IMR-90 (cell line): Measurements from ENCODE around the gene FGR. TPM values are rescaled to one million over a fixed set of nuclear protein-coding genes. Genes with fewer than 3 reads are reported as not detected.

Experiments
- ATAC-seq: fragments of 200-7000 bp; cut with Tn5 transposase; 2 replicates; pipeline ENCODE4 v1.9.1; 2020; ENCODE audit warnings: low read depth, mild to moderate bottlenecking, moderate library complexity
- BruUV-seq: library from RNA; stranded (reverse); fragments of 400-500 nt; replicated peaks from 2 replicates; lab custom pipeline; 2021; lab: Mats Ljungman, UMichigan
- CTCF ChIA-PET: fragments of 300-600 bp; formaldehyde crosslinking; extraction: SDS; loops from one replicate; lab custom pipeline; 2021; ENCODE audit warnings: antibody characterized with exemption; lab: Yijun Ruan, JAX
- POLR2A ChIA-PET: fragments of 300-600 bp; sonication (Branson Sonifier 250); formaldehyde crosslinking; loops from one replicate; lab custom pipeline; 2022; ENCODE audit warnings: antibody characterized with exemption; ENCODE audit not compliant: unreplicated experiment; lab: Charles Lee
- DNase-seq: peaks from one replicate; pipeline ENCODE4 v3.0.0; 2013
- H2AFZ ChIP-seq: replicated peaks from 2 replicates; pipeline ENCODE3; 2013; ENCODE audit warnings: low read length, mild to moderate bottlenecking; ENCODE audit not compliant: poor library complexity
- H2AK5ac ChIP-seq: 2 replicates; pipeline ENCODE4 v1.6.1; 2013; ENCODE audit warnings: low read depth, low read length, inconsistent platforms
- H2AK9ac ChIP-seq: replicated peaks from 2 replicates; pipeline ENCODE3; 2013; ENCODE audit warnings: mild to moderate bottlenecking, low read depth, low read length, moderate library complexity; ENCODE audit not compliant: poor library complexity
- H2BK120ac ChIP-seq: 2 replicates; pipeline ENCODE4 v1.6.1; 2013; ENCODE audit warnings: low read depth, low read length, inconsistent platforms
- H2BK15ac ChIP-seq: 3 replicates; pipeline ENCODE4 v1.6.1; 2013; ENCODE audit warnings: low read depth, low read length, inconsistent platforms
- H2BK20ac ChIP-seq: 2 replicates; pipeline ENCODE4 v1.6.1; 2013; ENCODE audit warnings: low read depth, mild to moderate bottlenecking, inconsistent platforms, low read length, moderate library complexity
- H2BK5ac ChIP-seq: 2 replicates; pipeline ENCODE4 v1.6.1; 2013; ENCODE audit warnings: mild to moderate bottlenecking, low read depth, low read length, inconsistent platforms; ENCODE audit not compliant: poor library complexity, severe bottlenecking
- H3K14ac ChIP-seq: replicated peaks from 2 replicates; pipeline ENCODE4 v1.6.1; 2013; ENCODE audit warnings: low read depth, low read length, inconsistent platforms
- H3K18ac ChIP-seq: 2 replicates; pipeline ENCODE4 v1.6.1; 2013; ENCODE audit warnings: low read depth, low read length, control low read depth
- H3K23ac ChIP-seq: 2 replicates; pipeline ENCODE4 v1.6.1; 2013; ENCODE audit warnings: low read depth, low read length, inconsistent platforms
- H3K27ac ChIP-seq: 2 replicates; pipeline ENCODE4 v1.5.1; 2013; ENCODE audit warnings: mild to moderate bottlenecking, control low read depth, low read length; ENCODE audit not compliant: insufficient read depth
- H3K27me3 ChIP-seq: 2 replicates; pipeline ENCODE4 v1.6.1; 2013; ENCODE audit warnings: low read length; ENCODE audit not compliant: control insufficient read depth, insufficient read depth
- H3K36me3 ChIP-seq: 2 replicates; pipeline ENCODE4 v1.6.1; 2013; ENCODE audit warnings: low read length, mixed read lengths; ENCODE audit not compliant: control insufficient read depth, insufficient read depth
- H3K4ac ChIP-seq: 2 replicates; pipeline ENCODE4 v1.6.1; 2013; ENCODE audit warnings: low read depth, low read length, inconsistent platforms
- H3K4me1 ChIP-seq: 2 replicates; pipeline ENCODE4 v1.6.1; 2013; ENCODE audit warnings: low read length, mixed read lengths; ENCODE audit not compliant: control insufficient read depth, insufficient read depth
- H3K4me2 ChIP-seq: 2 replicates; pipeline ENCODE4 v1.6.1; 2013; ENCODE audit warnings: low read depth, mild to moderate bottlenecking, control low read depth, low read length, moderate library complexity
- H3K4me3 ChIP-seq: 2 replicates; pipeline ENCODE4 v1.5.1; 2013; ENCODE audit warnings: low read depth, mild to moderate bottlenecking, control low read depth, low read length, moderate library complexity; ENCODE audit not compliant: insufficient read depth
- H3K56ac ChIP-seq: 2 replicates; pipeline ENCODE4 v1.6.1; 2013; ENCODE audit warnings: low read length, inconsistent platforms; ENCODE audit not compliant: insufficient read depth; ENCODE audit errors: extremely low read depth
- H3K79me1 ChIP-seq, 2 experiments: 2 replicates each; pipeline ENCODE4 v1.6.1; 2013; ENCODE audit warnings: low read length in 2 of 2, inconsistent platforms in 1 of 2, low read depth in 1 of 2
- H3K9ac ChIP-seq: 2 replicates; pipeline ENCODE4 v1.6.1; 2013; ENCODE audit warnings: low read depth, low read length, control low read depth
- H3K9me1 ChIP-seq: 2 replicates; pipeline ENCODE4 v1.6.1; 2013; ENCODE audit warnings: low read length, inconsistent platforms; ENCODE audit not compliant: insufficient read depth
- H3K9me3 ChIP-seq: 2 replicates; pipeline ENCODE4 v1.6.1; 2013; ENCODE audit warnings: low read length; ENCODE audit not compliant: control insufficient read depth, insufficient read depth
- H4K20me1 ChIP-seq: 2 replicates; pipeline ENCODE4 v1.6.1; 2013; ENCODE audit warnings: low read length, inconsistent platforms; ENCODE audit not compliant: insufficient read depth
- H4K5ac ChIP-seq: 2 replicates; pipeline ENCODE4 v1.6.1; 2013; ENCODE audit warnings: mild to moderate bottlenecking, low read depth, low read length, control low read depth
- H4K8ac ChIP-seq, 2 experiments: 2 replicates each; pipeline ENCODE4 v1.6.1; 2013; ENCODE audit warnings: low read depth in 2 of 2, low read length in 2 of 2, control low read depth in 1 of 2, inconsistent platforms in 1 of 2
- H4K91ac ChIP-seq: 2 replicates; pipeline ENCODE4 v1.6.1; 2013; ENCODE audit warnings: low read depth, low read length, inconsistent platforms; ENCODE audit not compliant: insufficient read depth
- CEBPB ChIP-seq: IDR thresholded peaks from 2 replicates; pipeline ENCODE4 v1.6.1; 2012; ENCODE audit warnings: low read depth, low read length, improper control_type of control experiment
- CHD1 ChIP-seq: IDR thresholded peaks from 2 replicates; pipeline ENCODE4 v1.6.1; 2012; ENCODE audit warnings: low read depth, low read length, improper control_type of control experiment
- FOS ChIP-seq: fragments of 150-350 bp; IDR thresholded peaks from 2 replicates; pipeline ENCODE4 v1.6.1; 2016; ENCODE audit warnings: low read depth, low read length
- MAFK ChIP-seq: IDR thresholded peaks from 2 replicates; pipeline ENCODE4 v1.6.1; 2012; ENCODE audit warnings: low read depth, low read length, improper control_type of control experiment
- MXI1 ChIP-seq: IDR thresholded peaks from 2 replicates; pipeline ENCODE4 v1.6.1; 2012; ENCODE audit warnings: low read depth, mild to moderate bottlenecking, low read length, moderate library complexity, borderline replicate concordance
- NFE2L2 ChIP-seq: fragments of 150-350 bp; IDR thresholded peaks from 2 replicates; pipeline ENCODE4 v1.6.1; 2016; ENCODE audit warnings: low read depth, mild to moderate bottlenecking, low read length
- POLR2A ChIP-seq: IDR thresholded peaks from 2 replicates; pipeline ENCODE4 v1.6.1; 2012; ENCODE audit warnings: mild to moderate bottlenecking, low read depth, low read length
- RFX5 ChIP-seq: IDR thresholded peaks from 2 replicates; pipeline ENCODE4 v1.8.0; 2012; ENCODE audit warnings: low read depth, mild to moderate bottlenecking, low read length, moderate library complexity
- SMC3 ChIP-seq: fragments of 150-350 bp; IDR thresholded peaks from 2 replicates; pipeline ENCODE4 v1.6.1; 2016; ENCODE audit warnings: low read depth, mild to moderate bottlenecking, antibody characterized with exemption, low read length, moderate library complexity
- WGBS, 2 experiments: methylation state at CpG; one replicate each; pipeline versions ENCODE4 v1.1.5 to v1.1.7; 2013; ENCODE audit warnings: missing lambda C conversion rate in 2 of 2; ENCODE audit not compliant: insufficient read length in 1 of 2; ENCODE audit errors: extremely low coverage in 2 of 2; 5-methylcytosine and 5-hydroxymethylcytosine counted together
- dilution Hi-C: fragments of 300-500 bp; cut with HindIII; formaldehyde crosslinking; loops from one replicate; pipeline ENCODE4 v1.14.3; 2018; ENCODE audit warnings: low sequenced_read_pairs; ENCODE audit not compliant: unreplicated experiment
- in situ Hi-C: fragments of 300-500 bp; cut with MboI; formaldehyde crosslinking; loops from 3 replicates; pipeline ENCODE4 v1.14.3; 2019; ENCODE audit warnings: low sequenced_read_pairs, inconsistent platforms, mixed read lengths
- intact Hi-C: fragments of 100-400 bp; cut with micrococcal nuclease; formaldehyde crosslinking; loops from 2 replicates; pipeline ENCODE4 v1.10.0; 2022
- polyA plus RNA-seq, 3 experiments: library from polyadenylated mRNA; depleted of rRNA; stranded (reverse); fragments of >200 nt; gene quantifications; 2 replicates each; pipeline ENCODE4 v1.2.3, GENCODE V29; 2012; ENCODE audit warnings: low replicate concordance in 1 of 3
- total RNA-seq: library from RNA; depleted of rRNA; stranded (reverse); fragments of >200 nt; gene quantifications from 2 replicates; pipeline ENCODE4 v1.2.3, GENCODE V29; 2012
- TF ChIP-seq, protein P1 (sequence below): fragments of 150-350 bp; IDR thresholded peaks from 2 replicates; pipeline ENCODE4 v1.6.1; 2017; ENCODE audit warnings: mild to moderate bottlenecking, antibody characterized with exemption, low read length, low read depth

The FGR gene
- total and polyA plus RNA-seq, 2 of the 4 experiments (the other 2 are of a cell fraction) = not detected

DNA sequence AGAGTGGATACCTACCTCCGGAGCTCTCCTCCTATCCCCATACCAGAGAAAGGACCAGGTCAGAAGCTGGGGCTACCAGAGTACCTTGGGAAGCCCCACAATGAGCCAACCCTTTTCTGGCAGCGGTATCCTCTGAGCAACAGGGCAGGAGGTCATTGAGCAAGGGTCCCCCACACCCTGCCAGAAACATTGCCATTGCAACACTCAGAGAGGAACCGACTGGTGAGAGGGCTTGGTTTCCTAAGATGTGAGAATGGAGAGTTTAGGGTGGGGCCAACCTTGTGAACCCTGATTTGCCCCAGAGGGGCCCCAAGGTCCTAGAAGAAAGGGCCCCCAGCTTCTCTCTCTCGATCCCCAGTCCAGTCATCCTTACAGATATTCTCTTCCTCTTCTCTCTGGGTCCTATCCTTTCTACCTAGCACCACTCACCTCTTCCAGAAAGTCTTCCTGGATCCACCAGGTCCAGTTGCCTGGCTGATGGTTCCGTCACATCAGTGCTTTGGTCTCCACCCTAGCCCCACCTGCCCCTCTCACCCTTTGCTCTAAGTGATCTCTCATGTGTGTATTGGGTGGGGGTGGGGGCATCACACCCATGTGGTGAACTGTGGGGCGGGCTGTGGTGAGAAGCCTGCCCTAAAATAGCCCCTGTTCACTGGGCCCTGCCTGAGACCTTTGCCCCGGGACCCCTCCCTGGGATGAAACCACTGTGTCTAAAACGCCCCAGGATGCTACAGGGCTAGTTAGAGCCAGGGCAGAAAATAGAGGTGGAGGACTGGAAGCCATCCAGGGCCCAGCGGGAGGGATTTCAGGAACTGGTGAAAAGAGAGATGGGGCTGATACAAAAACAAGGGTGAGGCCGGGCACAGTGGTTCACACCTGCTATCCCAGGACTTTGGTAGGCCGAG, 8.7 kb downstream of the FGR start:
- Histone ChIP-seq H2BK120ac (no peak overlapping the region), H3K4me3 (no peak overlapping the region), H4K8ac (no peak overlapping the region), H3K79me1 (no peaks in the 10 kb centered on the region), H3K9me3 (no peaks in the 10 kb centered on the region), H3K4me1 (no peaks in the 10 kb centered on the region), H3K23ac (no peak overlapping the region), H2BK5ac (no peak overlapping the region), H2AFZ (no peak overlapping the region), H3K9ac (no peak overlapping the region), H3K36me3 (no peaks in the 10 kb centered on the region), H3K56ac (no peak overlapping the region), H2BK15ac (no peak overlapping the region), H3K18ac (no peak overlapping the region), H3K14ac (no peak overlapping the region), H3K9me1 (no peaks in the 10 kb centered on the region; the same call in 1 of the 2 replicates), H3K4ac (no peak overlapping the region), H2BK20ac (no peak overlapping the region), H2AK9ac (peak overlapping the region; percentile 42), H4K20me1 (no peaks in the 10 kb centered on the region), H3K4me2 (no peak overlapping the region), H4K91ac (no peak overlapping the region), H3K27ac (no peak overlapping the region), H3K27me3 (peaks cover 37% of the 10 kb centered on the region), H4K5ac (no peak overlapping the region), H2AK5ac (no peak overlapping the region)
- dilution Hi-C loops (no loop called here), in situ Hi-C loops (no loop called here), intact Hi-C loops (no loop called here)
- DNase-seq (no peak), ATAC-seq (no peak)
- BruUV-seq = no TSS peak
- TF ChIP-seq NFE2L2 (no peak), CEBPB (no peak), MXI1 (no peak), MAFK (no peak), SMC3 (no peak), CHD1 (no peak), POLR2A (no peak), RFX5 (no peak), FOS (no peak)
- TF ChIP-seq, protein P1, sequence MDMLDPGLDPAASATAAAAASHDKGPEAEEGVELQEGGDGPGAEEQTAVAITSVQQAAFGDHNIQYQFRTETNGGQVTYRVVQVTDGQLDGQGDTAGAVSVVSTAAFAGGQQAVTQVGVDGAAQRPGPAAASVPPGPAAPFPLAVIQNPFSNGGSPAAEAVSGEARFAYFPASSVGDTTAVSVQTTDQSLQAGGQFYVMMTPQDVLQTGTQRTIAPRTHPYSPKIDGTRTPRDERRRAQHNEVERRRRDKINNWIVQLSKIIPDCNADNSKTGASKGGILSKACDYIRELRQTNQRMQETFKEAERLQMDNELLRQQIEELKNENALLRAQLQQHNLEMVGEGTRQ = no peak
- ChIA-PET POLR2A (no interaction called here), CTCF (interaction anchor here (1.0 kb wide), 1 partner anchor 19 kb away, joined by 4 read pairs; no protein-coding TSS in a partner anchor)
- 63% methylated on average over 4 of the region's 11 CpGs; no CpG with 5 or more reads in 1 of the 2 experiments for WGBS, 2 experiments
